Prostate gland (tissue), 2 donors: ENCODE results near the gene PHF23. TPM values are rescaled to one million over a fixed set of nuclear protein-coding genes. Genes with fewer than 3 reads are reported as not detected.
A peak's percentile ranks its signal among the peaks of the same experiment; 100 is the strongest.

Experiments used
- DNase-seq: peaks from one replicate; pipeline ENCODE4 v3.0.0-alpha.2; 2019; ENCODE audit warnings: low spot score
- H3K27ac ChIP-seq, 2 donors: fragments of 200-600 bp; sonication (generic); 2 replicates each; pipeline ENCODE4 v1.5.1; 2017 to 2019
- H3K27me3 ChIP-seq: fragments of 200-600 bp; sonication (generic); replicated peaks from 2 replicates; pipeline ENCODE4 v1.5.1; 2019; ENCODE audit not compliant: insufficient read depth
- H3K36me3 ChIP-seq, 2 donors: fragments of 200-600 bp; sonication (generic); 1 replicate in 1 of 2; 2 replicates in 1 of 2; pipeline versions ENCODE4 v1.5.1 to v1.8.1; 2017 to 2019
- H3K4me1 ChIP-seq: fragments of 200-600 bp; sonication (generic); replicated peaks from 2 replicates; pipeline ENCODE4 v1.5.1; 2019
- H3K4me3 ChIP-seq, 2 donors: fragments of 200-600 bp; sonication (generic); 2 replicates each; pipeline ENCODE4 v1.5.1; 2017 to 2019
- H3K9me3 ChIP-seq: fragments of 200-600 bp; sonication (generic); 2 replicates; pipeline ENCODE4 v1.5.1; 2017
- CTCF ChIP-seq, 4 experiments: fragments of 200-600 bp in 2 of 4; fragments of 450-650 bp in 2 of 4; sonication (generic) in 2 of 4; IDR thresholded peaks; 1 replicate in 3 of 4; 2 replicates in 1 of 4; pipeline ENCODE4 v1.5.1; 2016 to 2019; ENCODE audit warnings: antibody characterized with exemption in 4 of 4, mild to moderate bottlenecking in 2 of 4, moderate library complexity in 2 of 4
- POLR2A ChIP-seq: fragments of 450-650 bp; IDR thresholded peaks from one replicate; pipeline ENCODE4 v1.6.1; 2016; ENCODE audit warnings: antibody characterized with exemption, mild to moderate bottlenecking
- POLR2AphosphoS5 ChIP-seq: sonication (generic); formaldehyde crosslinking; IDR thresholded peaks from one replicate; pipeline ENCODE4 v1.6.1; 2017; ENCODE audit warnings: antibody characterized with exemption
- WGBS: methylation state at CpG from one replicate; pipeline ENCODE4 v1.1.5; 2018; 5-methylcytosine and 5-hydroxymethylcytosine counted together
- intact Hi-C: fragments of 100-400 bp; cut with DNase I; formaldehyde crosslinking; loops from one replicate; pipeline ENCODE4 v1.14.2; 2022
- total RNA-seq, 2 donors: library from RNA; depleted of rRNA; stranded (reverse); fragments of >200 nt; gene quantifications; one replicate each; pipeline ENCODE4 v1.1.0, GENCODE V29; 2016

PHF23 gene
- total RNA-seq, 2 donors from 2014 or later, result 41.2 to 92.5 TPM

- H3K9me3 ChIP-seq, result no peaks in the 10 kb centered on the region
- peaks cover 0 to 18% of the 10 kb centered on the region in 2 donors for H3K36me3 ChIP-seq
- peak overlapping the region; percentile 98 for H3K27ac ChIP-seq
- WGBS, result 34% methylated on average over 2 of the region's 2 CpGs
- no peak for TF ChIP-seq POLR2A
- TF ChIP-seq POLR2AphosphoS5, result no peak
- no peak for TF ChIP-seq CTCF (IDR thresholded peaks at IDR 0.05)
- no peaks in the 10 kb centered on the region for H3K27me3 ChIP-seq
- DNase-seq, result no peak
- H3K4me1 ChIP-seq, result peaks cover 14% of the 10 kb centered on the region
- intact Hi-C loops, result no loop called here
- H3K4me3 ChIP-seq, result peak overlapping the region; percentile 76 to 84
Measured at GRCh38 chr17:7243453-7243729, 4.1 kb upstream of the PHF23 start.

- Histone ChIP-seq H3K36me3 (peaks cover 0 to 18% of the 10 kb centered on the region in 2 donors), H3K27me3 (no peaks in the 10 kb centered on the region), H3K4me3 (peak overlapping the region; percentile 76 to 84), H3K9me3 (no peaks in the 10 kb centered on the region), H3K4me1 (peaks cover 14% of the 10 kb centered on the region), H3K27ac (peak overlapping the region; percentile 98)
- TF ChIP-seq POLR2A (peak; percentile 85), POLR2AphosphoS5 (peak; percentile 97), CTCF (IDR thresholded peaks at IDR 0.05) (peak in 2 of 4 experiments; percentile 40 to 41)
- intact Hi-C loops, result no loop called here
- peak; percentile 95 for DNase-seq
- 1% methylated on average over 43 of the region's 49 CpGs for WGBS
Measured at GRCh38 chr17:7242717-7243452, 3.6 kb upstream of the PHF23 start.

- Histone ChIP-seq H3K27ac (peak within 1 kb of the TSS; percentile 98), H3K27me3 (no peaks in the 10 kb centered on the region), H3K4me1 (peaks cover 14% of the 10 kb centered on the region), H3K4me3 (peak within 1 kb of the TSS; percentile 76 to 84), H3K36me3 (peaks cover 0 to 18% of the 10 kb centered on the region in 2 donors), H3K9me3 (no peaks in the 10 kb centered on the region)
- peak; percentile 93 for DNase-seq
- intact Hi-C loops, result no loop called here
- WGBS, result under 1% methylated on average over 58 of the region's 62 CpGs
- peak; percentile 76 for TF ChIP-seq POLR2A
- peak; percentile 21 for TF ChIP-seq POLR2AphosphoS5
- TF ChIP-seq CTCF (IDR thresholded peaks at IDR 0.05), result peak in 1 of 4 experiments; percentile 6
Measured at GRCh38 chr17:7241783-7242716, 2.8 kb upstream of the PHF23 start, which contains the start of gene GABARAP. TSS of gene GABARAP (minus strand) at chr17:7242449. CDS start at chr17:7242330, 119 bp downstream.

- Histone ChIP-seq H3K27me3 (no peaks in the 10 kb centered on the region), H3K4me1 (peaks cover 14% of the 10 kb centered on the region), H3K36me3 (peaks cover 0 to 18% of the 10 kb centered on the region in 2 donors), H3K27ac (peak overlapping the region; percentile 98), H3K9me3 (no peaks in the 10 kb centered on the region), H3K4me3 (peak overlapping the region; percentile 76 to 84)
- TF ChIP-seq POLR2A (no peak), POLR2AphosphoS5 (no peak), CTCF (IDR thresholded peaks at IDR 0.05) (no peak)
- intact Hi-C loops, result no loop called here
- WGBS, result 23% methylated on average over 9 of the region's 9 CpGs
- DNase-seq, result no peak
Measured at GRCh38 chr17:7241090-7241733, 2.0 kb upstream of the PHF23 start.
